Neural crest cell (in vitro differentiated cells): ENCODE measurements around the gene RUVBL1. TPM values are rescaled to one million over a fixed set of nuclear protein-coding genes. Genes with fewer than 3 reads are reported as not detected.

Experiments used
- DNase-seq: peaks from one replicate; pipeline ENCODE4 v3.0.0; 2021; ENCODE audit warnings: low read depth, mixed read lengths, low spot score
- H3K27ac Mint-ChIP-seq: one replicate; pipeline ENCODE4 v1.8.0; 2021; ENCODE audit warnings: mild to moderate bottlenecking, mixed read lengths; ENCODE audit not compliant: unreplicated experiment
- H3K27me3 Mint-ChIP-seq: 2 replicates; pipeline ENCODE4 v1.8.0; 2021; ENCODE audit warnings: low read depth, mild to moderate bottlenecking, mixed read lengths
- H3K36me3 Mint-ChIP-seq: 2 replicates; pipeline ENCODE4 v1.8.0; 2021; ENCODE audit warnings: low read depth, mild to moderate bottlenecking, mixed read lengths
- H3K4me1 Mint-ChIP-seq: 2 replicates; pipeline ENCODE4 v1.8.0; 2021; ENCODE audit warnings: mixed read lengths
- H3K4me3 Mint-ChIP-seq: one replicate; pipeline ENCODE4 v1.8.0; 2021; ENCODE audit warnings: mild to moderate bottlenecking, mixed read lengths
- H3K9me3 Mint-ChIP-seq: 2 replicates; pipeline ENCODE4 v1.8.0; 2021; ENCODE audit warnings: mixed read lengths
- total RNA-seq: library from RNA; stranded (reverse); gene quantifications from 2 replicates; pipeline ENCODE4 v1.2.1, GENCODE V29; 2021
- TF ChIP-seq, protein P1 (sequence below): fragments of 200-600 bp; sonication (generic); conservative IDR thresholded peaks from 2 replicates; pipeline ENCODE4 v1.5.0; 2021; ENCODE audit warnings: antibody characterized with exemption, mild to moderate bottlenecking

The RUVBL1 gene
- total RNA-seq, 1 donor from 2014 or later, result 93.1 TPM

GRCh38 chr3:128066114-128066513, 57.5 kb downstream of the RUVBL1 start:
- no peak overlapping the region for H3K27ac Mint-ChIP-seq
- no peak for DNase-seq
- H3K4me3 Mint-ChIP-seq, result no peak overlapping the region
- H3K36me3 Mint-ChIP-seq, result peaks cover 32% of the 10 kb centered on the region
- TF ChIP-seq, protein P1, sequence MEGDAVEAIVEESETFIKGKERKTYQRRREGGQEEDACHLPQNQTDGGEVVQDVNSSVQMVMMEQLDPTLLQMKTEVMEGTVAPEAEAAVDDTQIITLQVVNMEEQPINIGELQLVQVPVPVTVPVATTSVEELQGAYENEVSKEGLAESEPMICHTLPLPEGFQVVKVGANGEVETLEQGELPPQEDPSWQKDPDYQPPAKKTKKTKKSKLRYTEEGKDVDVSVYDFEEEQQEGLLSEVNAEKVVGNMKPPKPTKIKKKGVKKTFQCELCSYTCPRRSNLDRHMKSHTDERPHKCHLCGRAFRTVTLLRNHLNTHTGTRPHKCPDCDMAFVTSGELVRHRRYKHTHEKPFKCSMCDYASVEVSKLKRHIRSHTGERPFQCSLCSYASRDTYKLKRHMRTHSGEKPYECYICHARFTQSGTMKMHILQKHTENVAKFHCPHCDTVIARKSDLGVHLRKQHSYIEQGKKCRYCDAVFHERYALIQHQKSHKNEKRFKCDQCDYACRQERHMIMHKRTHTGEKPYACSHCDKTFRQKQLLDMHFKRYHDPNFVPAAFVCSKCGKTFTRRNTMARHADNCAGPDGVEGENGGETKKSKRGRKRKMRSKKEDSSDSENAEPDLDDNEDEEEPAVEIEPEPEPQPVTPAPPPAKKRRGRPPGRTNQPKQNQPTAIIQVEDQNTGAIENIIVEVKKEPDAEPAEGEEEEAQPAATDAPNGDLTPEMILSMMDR, result no peak
- H3K9me3 Mint-ChIP-seq, result no peaks in the 10 kb centered on the region
- H3K4me1 Mint-ChIP-seq, result no peaks in the 10 kb centered on the region
- H3K27me3 Mint-ChIP-seq, result no peaks in the 10 kb centered on the region

GRCh38 chr3:128064962-128065361, 58.6 kb downstream of the RUVBL1 start:
- DNase-seq, result no peak
- no peak overlapping the region for H3K4me3 Mint-ChIP-seq
- H3K36me3 Mint-ChIP-seq, result peaks cover 38% of the 10 kb centered on the region
- H3K4me1 Mint-ChIP-seq, result no peaks in the 10 kb centered on the region
- H3K9me3 Mint-ChIP-seq, result no peaks in the 10 kb centered on the region
- H3K27ac Mint-ChIP-seq, result no peak overlapping the region
- H3K27me3 Mint-ChIP-seq, result no peaks in the 10 kb centered on the region
- TF ChIP-seq, protein P1, result no peak

DNA sequence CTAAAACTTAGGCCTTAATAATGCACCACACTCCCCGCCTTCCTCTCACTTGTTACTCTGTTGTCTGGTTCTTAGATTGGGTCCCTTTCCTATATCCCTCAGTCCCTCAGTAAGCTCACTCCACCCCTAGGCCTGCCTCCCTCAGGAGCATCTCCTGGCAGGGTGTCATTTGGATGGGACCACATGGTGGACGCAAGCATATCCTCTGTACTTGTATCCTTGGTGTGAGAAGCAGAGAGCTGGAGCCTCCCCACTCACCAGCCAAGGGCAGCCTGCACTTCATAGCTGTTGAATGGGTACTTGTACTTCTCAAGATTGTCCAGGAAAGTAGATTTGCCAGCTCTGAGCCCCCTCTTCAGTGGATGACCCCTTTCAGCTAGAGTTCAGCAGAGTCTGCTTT, 59.7 kb downstream of the RUVBL1 start:
- Mint-ChIP-seq H3K4me3 (no peak overlapping the region), H3K36me3 (peaks cover 42% of the 10 kb centered on the region), H3K27ac (no peak overlapping the region), H3K9me3 (no peaks in the 10 kb centered on the region), H3K27me3 (no peaks in the 10 kb centered on the region), H3K4me1 (no peaks in the 10 kb centered on the region)
- DNase-seq, result no peak
- TF ChIP-seq, protein P1, result no peak

GRCh38 chr3:128062033-128062745, 61.4 kb downstream of the RUVBL1 start:
- no peak overlapping the region for H3K4me3 Mint-ChIP-seq
- H3K9me3 Mint-ChIP-seq, result no peaks in the 10 kb centered on the region
- H3K36me3 Mint-ChIP-seq, result peaks cover 34% of the 10 kb centered on the region
- no peaks in the 10 kb centered on the region for H3K27me3 Mint-ChIP-seq
- no peak for DNase-seq
- TF ChIP-seq, protein P1, result no peak
- no peaks in the 10 kb centered on the region for H3K4me1 Mint-ChIP-seq
- H3K27ac Mint-ChIP-seq, result no peak overlapping the region

DNA sequence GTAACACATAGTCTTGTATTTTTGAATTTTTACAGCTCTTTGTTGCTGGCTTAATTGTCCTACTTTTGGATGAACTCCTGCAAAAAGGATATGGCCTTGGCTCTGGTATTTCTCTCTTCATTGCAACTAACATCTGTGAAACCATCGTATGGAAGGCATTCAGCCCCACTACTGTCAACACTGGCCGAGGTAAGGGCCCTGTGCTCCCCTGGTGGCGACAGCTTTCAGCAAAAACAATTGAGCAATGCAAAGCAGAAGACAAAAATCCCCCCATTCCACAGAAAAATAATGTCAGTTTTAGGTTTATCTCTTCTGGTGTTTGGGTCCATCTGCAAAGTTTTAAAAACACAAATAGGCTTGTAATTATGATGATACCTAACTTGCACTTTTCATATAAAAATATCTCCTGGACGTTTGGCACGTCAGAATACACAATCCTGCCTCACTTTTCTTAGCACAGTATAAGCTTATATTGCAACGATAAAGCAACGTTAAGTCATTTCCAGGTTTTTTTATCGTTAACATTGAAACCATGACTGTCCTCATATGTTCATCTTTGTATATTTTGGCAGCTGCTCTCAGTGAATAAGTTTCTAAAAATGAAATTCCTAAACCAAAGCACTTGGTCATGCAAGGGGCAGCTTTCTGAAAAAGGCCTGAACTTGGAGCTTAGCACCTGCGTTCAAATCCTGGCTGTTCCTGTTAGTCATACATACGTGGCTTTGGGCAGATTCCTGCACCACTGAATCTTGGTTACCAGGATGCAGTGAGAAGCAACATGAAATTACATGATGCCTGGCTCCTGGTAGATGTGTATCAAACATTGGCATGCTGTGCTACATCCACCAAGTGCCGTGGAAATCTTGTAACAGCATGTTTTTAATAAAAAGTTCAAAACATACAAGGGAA, 62.9 kb downstream of the RUVBL1 start:
- Mint-ChIP-seq H3K4me1 (peaks cover under 1% of the 10 kb centered on the region), H3K27me3 (no peaks in the 10 kb centered on the region), H3K36me3 (peaks cover 31% of the 10 kb centered on the region), H3K4me3 (no peak overlapping the region), H3K9me3 (no peaks in the 10 kb centered on the region), H3K27ac (no peak overlapping the region)
- DNase-seq, result no peak
- TF ChIP-seq, protein P1, result no peak
